A673 (cell line): ENCODE measurements around the gene HIPK1. TPM values are rescaled to one million over a fixed set of nuclear protein-coding genes. Genes with fewer than 3 reads are reported as not detected.

Experiments
- BruUV-seq: library from RNA; stranded (reverse); fragments of 400-500 nt; replicated peaks from 2 replicates; lab custom pipeline; 2021; lab: Mats Ljungman, UMichigan
- CTCF ChIA-PET: fragments of 300-600 bp; sonication (Branson Sonifier 250); formaldehyde crosslinking; loops from one replicate; lab custom pipeline; 2022; ENCODE audit warnings: antibody characterized with exemption; lab: Charles Lee
- POLR2A ChIA-PET: fragments of 300-600 bp; sonication (Branson Sonifier 250); formaldehyde crosslinking; loops from one replicate; lab custom pipeline; 2022; ENCODE audit warnings: antibody characterized with exemption; ENCODE audit not compliant: low non-redundant PET; lab: Charles Lee
- DNase-seq: peaks from one replicate; pipeline ENCODE4 v3.0.0-alpha.2; 2015; ENCODE audit warnings: low spot score
- H3K27ac ChIP-seq: fragments of 200-600 bp; sonication (generic); 2 replicates; pipeline ENCODE4 v1.5.1; 2016; ENCODE audit warnings: mixed run types, low read depth, mild to moderate bottlenecking, mixed read lengths, antibody characterized with exemption, low read length; ENCODE audit not compliant: poor library complexity, severe bottlenecking
- H3K27me3 ChIP-seq: fragments of 200-600 bp; sonication (generic); replicated peaks from 2 replicates; pipeline ENCODE4 v1.6.1; 2017; ENCODE audit warnings: mixed run types, low read depth, mild to moderate bottlenecking, mixed read lengths, antibody characterized with exemption, low read length; ENCODE audit not compliant: insufficient read depth, poor library complexity
- H3K36me3 ChIP-seq: fragments of 200-600 bp; sonication (generic); 2 replicates; pipeline ENCODE4 v1.6.1; 2016; ENCODE audit warnings: mixed run types, mild to moderate bottlenecking, mixed read lengths, antibody characterized with exemption, low read length; ENCODE audit not compliant: insufficient read depth, poor library complexity, severe bottlenecking
- H3K4me1 ChIP-seq: fragments of 200-600 bp; sonication (generic); 2 replicates; pipeline ENCODE4 v1.6.1; 2017; ENCODE audit warnings: mixed run types, mild to moderate bottlenecking, mixed read lengths, antibody characterized with exemption, low read length; ENCODE audit not compliant: insufficient read depth, poor library complexity, severe bottlenecking
- H3K4me3 ChIP-seq: fragments of 200-600 bp; sonication (generic); 2 replicates; pipeline ENCODE4 v1.5.1; 2016; ENCODE audit warnings: low read depth, mixed run types, mild to moderate bottlenecking, mixed read lengths, low read length; ENCODE audit not compliant: poor library complexity, severe bottlenecking
- H3K9me3 ChIP-seq: fragments of 200-600 bp; sonication (generic); 2 replicates; pipeline ENCODE4 v1.6.1; 2016; ENCODE audit warnings: mixed run types, low read depth, mild to moderate bottlenecking, mixed read lengths, antibody characterized with exemption, low read length; ENCODE audit not compliant: poor library complexity, severe bottlenecking
- CTCF ChIP-seq: fragments of 300-800, 200-600 bp; sonication (generic); conservative IDR thresholded peaks from 2 replicates; pipeline ENCODE4 v1.5.1; 2017; ENCODE audit warnings: low read depth, mild to moderate bottlenecking, antibody characterized with exemption, low read length, moderate library complexity, mixed read lengths
- EZH2 ChIP-seq: fragments of 200-600 bp; sonication (generic); IDR thresholded peaks from 2 replicates; pipeline ENCODE4 v1.6.1; 2017; ENCODE audit warnings: borderline replicate concordance, low read depth, mild to moderate bottlenecking, mixed read lengths, antibody characterized with exemption, low read length; ENCODE audit not compliant: poor library complexity, severe bottlenecking
- intact Hi-C: fragments of 100-400 bp; cut with micrococcal nuclease; formaldehyde crosslinking; loops from one replicate; pipeline ENCODE4 v1.10.0; 2022; ENCODE audit not compliant: unreplicated experiment
- total RNA-seq: library from RNA; stranded (reverse); gene quantifications from 2 replicates; pipeline ENCODE4 v1.2.3, GENCODE V29; 2021

The HIPK1 gene
- total RNA-seq, 1 experiment from 2014 or later, result 81.3 TPM

- H3K27me3 ChIP-seq, result no peaks in the 10 kb centered on the region
- H3K36me3 ChIP-seq, result peaks cover 18% of the 10 kb centered on the region
- TF ChIP-seq CTCF (no peak), EZH2 (no peak)
- no peak for DNase-seq
- BruUV-seq, result no TSS peak
- intact Hi-C loops, result no loop called here
- H3K4me3 ChIP-seq, result no peak overlapping the region
- CTCF ChIA-PET, result no interaction called here
- no peak overlapping the region for H3K27ac ChIP-seq
- peaks cover 41% of the 10 kb centered on the region for H3K4me1 ChIP-seq
- POLR2A ChIA-PET, result no interaction called here
- H3K9me3 ChIP-seq, result no peaks in the 10 kb centered on the region
Measured at GRCh38 chr1:113937146-113937545, 8.0 kb downstream of the HIPK1 start.

- H3K27ac ChIP-seq, result peak overlapping the region; percentile 7
- H3K27me3 ChIP-seq, result no peaks in the 10 kb centered on the region
- no peak for TF ChIP-seq CTCF
- no peak for TF ChIP-seq EZH2
- no peaks in the 10 kb centered on the region for H3K9me3 ChIP-seq
- ChIA-PET POLR2A (no interaction called here), CTCF (interaction anchor here (0.7 kb wide), 1 partner anchor 19 kb away, joined by 9 read pairs; no protein-coding TSS in a partner anchor)
- intact Hi-C loops, result no loop called here
- H3K4me1 ChIP-seq, result peaks cover 37% of the 10 kb centered on the region
- no TSS peak for BruUV-seq
- DNase-seq, result peak; percentile 19
- H3K4me3 ChIP-seq, result no peak overlapping the region
- H3K36me3 ChIP-seq, result peaks cover 29% of the 10 kb centered on the region
Measured at GRCh38 chr1:113938192-113938591, 9.1 kb downstream of the HIPK1 start.

- Histone ChIP-seq H3K27ac (no peak overlapping the region), H3K9me3 (peaks cover 10% of the 10 kb centered on the region), H3K27me3 (no peaks in the 10 kb centered on the region), H3K4me1 (peaks cover 34% of the 10 kb centered on the region), H3K4me3 (no peak overlapping the region), H3K36me3 (peaks cover 44% of the 10 kb centered on the region)
- DNase-seq, result no peak
- TF ChIP-seq EZH2 (no peak), CTCF (no peak)
- intact Hi-C loops, result no loop called here
- TSS peak; percentile 15 for BruUV-seq
- ChIA-PET POLR2A (interaction anchor here (0.5 to 0.6 kb wide), 2 partner anchors 39 to 275 kb away, joined by 3 to 8 read pairs; partner anchors contain the start of gene OLFML3), CTCF (no interaction called here)
Measured at GRCh38 chr1:113940365-113941244, 11.5 kb downstream of the HIPK1 start.
